Large intestine (tissue), 3 donors: ENCODE data around the gene ZFYVE27. TPM values are rescaled to one million over a fixed set of nuclear protein-coding genes. Genes with fewer than 3 reads are reported as not detected.

Experiments used
- DNase-seq, 2 donors: peaks; one replicate each; pipeline versions ENCODE4 v3.0.0 to v3.0.0-alpha.2; 2013
- H3K27ac ChIP-seq: one replicate; pipeline ENCODE4 v1.5.1; 2013; ENCODE audit warnings: low read length
- H3K27me3 ChIP-seq: 2 replicates; pipeline ENCODE4 v1.6.1; 2013; ENCODE audit warnings: low read length; ENCODE audit not compliant: control insufficient read depth, insufficient read depth
- H3K36me3 ChIP-seq: 2 replicates; pipeline ENCODE4 v1.6.1; 2013; ENCODE audit warnings: low read length; ENCODE audit not compliant: control insufficient read depth, insufficient read depth
- H3K4me1 ChIP-seq: one replicate; pipeline ENCODE4 v1.6.1; 2013; ENCODE audit warnings: low read length; ENCODE audit not compliant: control insufficient read depth, insufficient read depth
- H3K4me3 ChIP-seq: one replicate; pipeline ENCODE4 v1.5.1; 2013; ENCODE audit warnings: low read length
- H3K9me3 ChIP-seq: one replicate; pipeline ENCODE4 v1.6.1; 2013; ENCODE audit warnings: mild to moderate bottlenecking, low read depth, low read length, moderate library complexity; ENCODE audit not compliant: control insufficient read depth
- WGBS: methylation state at CpG from one replicate; pipeline ENCODE4 v1.1.5; 2013; ENCODE audit warnings: low lambda C conversion rate; ENCODE audit not compliant: insufficient coverage; 5-methylcytosine and 5-hydroxymethylcytosine counted together
- polyA plus RNA-seq: library from polyadenylated mRNA; unstranded; fragments of 120-200 nt; gene quantifications from one replicate; pipeline ENCODE4 v1.2.1, GENCODE V29; 2013

Gene ZFYVE27
- polyA plus RNA-seq, 1 donor: 51.2 TPM

DNA sequence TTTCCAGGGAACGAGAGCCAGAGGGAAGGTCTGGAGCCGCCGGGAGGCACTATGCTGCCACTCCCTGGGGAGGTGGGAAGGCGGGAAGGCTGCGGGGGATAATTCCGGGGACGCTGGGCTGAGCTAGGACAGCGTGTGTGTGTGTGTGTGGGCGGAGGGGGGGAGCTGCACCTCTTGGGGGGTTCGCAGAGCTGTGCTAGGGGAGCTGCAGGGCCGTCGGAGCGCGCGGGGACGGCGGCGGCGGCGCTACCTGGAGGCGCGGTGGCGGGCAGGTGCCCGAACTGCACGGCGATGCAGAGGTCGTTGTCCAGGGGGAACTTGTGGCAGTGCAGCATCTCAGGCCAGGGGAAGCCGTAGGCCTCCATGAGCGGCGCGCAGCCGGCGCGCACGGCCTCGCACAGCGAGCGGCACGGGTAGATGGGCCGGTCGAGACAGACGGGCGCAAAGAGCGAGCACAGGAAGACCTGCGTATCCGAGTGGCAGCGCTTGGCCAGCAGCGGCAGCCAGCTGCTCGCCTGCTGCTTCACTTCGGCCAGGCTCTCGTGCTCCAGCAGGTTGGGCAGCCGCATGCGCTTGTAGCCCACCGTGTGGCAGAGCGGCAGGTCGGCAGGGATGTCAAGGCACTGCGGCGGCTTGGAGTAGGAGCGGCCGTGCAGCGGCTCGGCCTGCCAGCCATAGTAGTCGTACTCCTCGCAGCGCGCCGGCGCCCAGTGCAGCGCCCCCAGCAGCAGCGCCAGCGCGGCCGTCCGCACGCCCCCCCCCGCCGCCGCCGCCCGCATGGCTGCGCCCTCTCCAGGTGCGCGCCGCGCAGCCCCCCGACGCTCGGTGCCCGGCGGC is 34.3 kb downstream of the ZFYVE27 start:
- H3K36me3 ChIP-seq: peaks cover 2% of the 10 kb centered on the region
- peaks cover 30% of the 10 kb centered on the region for H3K27me3 ChIP-seq
- H3K9me3 ChIP-seq: no peaks in the 10 kb centered on the region
- DNase-seq: peak in 1 of 2 donors; percentile 72
- H3K4me1 ChIP-seq: peaks cover 20% of the 10 kb centered on the region
- no peak overlapping the region for H3K27ac ChIP-seq
- no CpG with 5 or more reads among the region's 90 CpGs for WGBS
- peak overlapping the region; percentile 53 for H3K4me3 ChIP-seq

GRCh38 chr10:97771913-97772823 is 35.2 kb downstream of the ZFYVE27 start, which contains the start of gene SFRP5:
TSS of gene SFRP5 (minus strand) at chr10:97771999. CDS start at chr10:97771833, 166 bp downstream.
- Histone ChIP-seq H3K4me3 (peak within 1 kb of the TSS; percentile 53), H3K27ac (peak within 1 kb of the TSS; percentile 28), H3K4me1 (peaks cover 20% of the 10 kb centered on the region), H3K36me3 (peaks cover 1% of the 10 kb centered on the region), H3K9me3 (no peaks in the 10 kb centered on the region), H3K27me3 (peaks cover 30% of the 10 kb centered on the region)
- peak; percentile 57 to 80 for DNase-seq
- WGBS: 0% methylated on average over 8 of the region's 44 CpGs

DNA sequence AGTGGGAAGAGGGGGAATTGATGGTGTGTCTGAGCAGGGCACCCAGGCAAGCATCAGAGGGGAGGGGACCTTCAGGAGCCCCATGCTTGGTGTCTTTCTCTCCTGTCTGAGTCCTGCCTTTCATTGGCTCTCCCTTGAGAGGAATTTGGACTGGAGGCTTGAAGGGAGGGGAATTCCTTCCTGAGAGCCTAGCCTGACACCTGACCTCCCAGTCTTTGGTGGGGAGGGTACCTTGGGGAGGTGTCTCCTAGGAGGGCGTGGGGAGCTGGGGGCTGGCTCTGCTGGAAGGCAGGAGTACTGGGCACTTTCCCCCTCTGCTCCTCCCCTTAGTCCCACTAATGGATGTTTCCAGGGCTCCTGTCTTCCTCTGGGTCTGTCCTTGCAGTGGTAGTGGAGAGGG is 36.2 kb downstream of the ZFYVE27 start:
- H3K27me3 ChIP-seq: peaks cover 30% of the 10 kb centered on the region
- no peak overlapping the region for H3K4me3 ChIP-seq
- H3K36me3 ChIP-seq: no peaks in the 10 kb centered on the region
- peaks cover 25% of the 10 kb centered on the region for H3K4me1 ChIP-seq
- H3K9me3 ChIP-seq: no peaks in the 10 kb centered on the region
- no peak overlapping the region for H3K27ac ChIP-seq
- no peak for DNase-seq
- no CpG with 5 or more reads among the region's 1 CpG for WGBS

GRCh38 chr10:97774811-97775294 is 37.9 kb downstream of the ZFYVE27 start:
- Histone ChIP-seq H3K4me1 (peaks cover 25% of the 10 kb centered on the region), H3K4me3 (no peak overlapping the region), H3K9me3 (no peaks in the 10 kb centered on the region), H3K36me3 (no peaks in the 10 kb centered on the region), H3K27me3 (peaks cover 30% of the 10 kb centered on the region), H3K27ac (no peak overlapping the region)
- DNase-seq: no peak
- no CpG with 5 or more reads among the region's 10 CpGs for WGBS

DNA sequence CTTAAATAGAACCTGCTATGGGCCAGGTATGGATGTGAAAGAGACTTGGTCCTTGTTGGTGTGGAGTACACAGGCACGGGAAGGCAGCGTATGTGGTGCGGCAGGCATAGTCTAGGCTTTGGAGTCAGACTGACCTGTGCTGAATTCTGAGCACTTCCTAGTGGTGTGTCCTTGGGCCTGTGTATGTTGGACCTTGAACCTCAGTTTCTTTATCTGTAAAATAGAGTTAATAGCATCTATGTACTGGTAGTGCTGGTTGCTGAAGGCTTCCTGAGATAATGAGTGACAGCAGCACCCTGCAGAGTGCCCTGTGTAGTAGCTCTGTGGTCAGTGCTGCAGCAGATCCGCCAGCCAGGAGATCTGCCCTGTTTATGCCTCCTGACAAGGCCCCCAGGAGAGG is 40.2 kb downstream of the ZFYVE27 start:
- H3K27ac ChIP-seq: no peak overlapping the region
- H3K9me3 ChIP-seq: no peaks in the 10 kb centered on the region
- peak; percentile 38 to 58 for DNase-seq
- no peak overlapping the region for H3K4me3 ChIP-seq
- peaks cover 14% of the 10 kb centered on the region for H3K27me3 ChIP-seq
- H3K4me1 ChIP-seq: peaks cover 24% of the 10 kb centered on the region
- no peaks in the 10 kb centered on the region for H3K36me3 ChIP-seq
- WGBS: no CpG with 5 or more reads among the region's 4 CpGs

DNA sequence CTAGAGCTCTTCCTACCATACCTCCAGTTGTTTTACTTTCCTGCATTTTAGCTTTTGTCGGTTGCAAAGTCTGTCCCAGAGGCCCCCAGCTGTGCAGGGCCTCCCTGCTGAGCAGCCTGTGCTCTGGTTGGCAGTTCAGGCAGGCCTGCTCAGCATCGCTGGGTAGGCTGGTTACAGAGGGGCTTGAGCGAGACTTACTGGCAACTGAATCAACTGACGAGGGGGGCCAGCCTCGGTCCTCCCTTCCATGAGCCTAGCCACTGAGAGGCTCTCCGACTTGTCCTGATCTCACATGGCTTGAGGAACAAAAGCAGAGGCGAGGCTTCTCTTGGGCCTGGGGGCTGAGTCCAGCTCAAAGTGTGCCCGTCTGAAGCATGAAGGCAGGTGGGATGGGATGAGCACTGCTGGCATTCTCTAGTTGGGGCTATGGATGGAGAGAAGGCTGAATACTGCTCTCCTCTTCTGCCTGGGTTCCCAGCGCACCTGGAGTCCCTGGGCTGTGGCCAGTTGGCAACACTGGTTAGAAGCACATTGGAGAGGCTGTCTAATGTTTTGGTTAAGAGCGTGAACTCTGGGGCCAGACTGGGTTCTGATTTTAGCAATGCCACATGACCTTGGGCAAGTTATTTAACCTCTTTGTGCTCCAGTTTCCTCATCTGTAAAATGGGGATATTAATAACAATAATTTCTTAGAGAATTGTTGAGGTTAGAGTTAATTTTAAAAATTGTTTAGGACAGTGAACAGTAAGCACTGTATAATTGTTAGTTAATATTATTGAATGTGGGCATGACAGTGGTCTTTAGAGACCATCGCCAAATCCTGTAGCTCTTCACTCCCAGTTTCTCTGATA is 41.7 kb downstream of the ZFYVE27 start:
- Histone ChIP-seq H3K27me3 (no peaks in the 10 kb centered on the region), H3K27ac (no peak overlapping the region), H3K4me3 (no peak overlapping the region), H3K9me3 (no peaks in the 10 kb centered on the region), H3K4me1 (peaks cover 12% of the 10 kb centered on the region), H3K36me3 (no peaks in the 10 kb centered on the region)
- WGBS: 100% methylated on average over 1 of the region's 11 CpGs
- no peak for DNase-seq

DNA sequence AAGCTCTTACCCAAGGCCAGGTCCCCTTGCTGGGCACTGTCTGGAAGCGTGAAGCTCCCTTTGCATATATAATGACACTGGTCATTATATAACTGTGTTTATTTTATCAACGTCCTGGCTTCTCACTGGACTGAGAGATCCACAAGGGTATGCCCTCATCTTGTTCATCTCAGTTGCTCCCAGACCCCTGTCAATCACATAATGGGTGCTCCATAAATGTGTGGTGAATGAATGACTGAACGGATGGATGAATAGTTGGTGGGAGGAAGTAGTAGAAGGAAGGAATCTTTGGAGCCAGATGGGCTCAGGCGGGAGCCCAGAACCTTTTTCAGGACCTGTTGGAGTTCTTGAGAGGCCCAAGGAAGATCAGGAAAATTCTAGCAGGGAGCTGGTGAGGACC is 42.6 kb downstream of the ZFYVE27 start:
- no peak overlapping the region for H3K4me3 ChIP-seq
- WGBS: no CpG with 5 or more reads among the region's 4 CpGs
- no peaks in the 10 kb centered on the region for H3K27me3 ChIP-seq
- no peak overlapping the region for H3K27ac ChIP-seq
- no peaks in the 10 kb centered on the region for H3K9me3 ChIP-seq
- DNase-seq: no peak
- peaks cover 12% of the 10 kb centered on the region for H3K4me1 ChIP-seq
- no peaks in the 10 kb centered on the region for H3K36me3 ChIP-seq

DNA sequence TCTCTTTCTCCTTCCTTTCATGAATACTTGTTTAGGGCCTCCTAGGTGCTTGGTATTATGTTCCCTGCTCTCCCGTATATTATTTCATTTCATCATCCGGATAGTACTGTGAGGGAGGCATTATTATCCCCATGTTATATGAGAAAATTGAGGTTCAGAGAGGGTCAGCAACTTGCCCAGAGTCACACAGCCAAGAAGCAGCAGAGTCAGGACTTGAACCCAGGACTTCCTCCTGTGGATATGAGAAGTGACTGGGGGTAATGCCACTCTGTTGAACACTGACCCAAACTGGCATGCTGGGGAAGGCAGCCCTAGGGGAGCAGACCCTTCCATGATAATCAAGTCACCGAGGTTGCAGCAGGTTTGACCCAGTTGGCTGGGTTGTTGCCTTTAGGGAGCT is 43.0 kb downstream of the ZFYVE27 start:
- Histone ChIP-seq H3K4me1 (peaks cover 12% of the 10 kb centered on the region), H3K4me3 (no peak overlapping the region), H3K9me3 (no peaks in the 10 kb centered on the region), H3K36me3 (no peaks in the 10 kb centered on the region), H3K27me3 (no peaks in the 10 kb centered on the region), H3K27ac (no peak overlapping the region)
- no CpG with 5 or more reads among the region's 3 CpGs for WGBS
- DNase-seq: no peak

GRCh38 chr10:97780841-97781617 is 44.1 kb downstream of the ZFYVE27 start:
- no peak for DNase-seq
- Histone ChIP-seq H3K36me3 (no peaks in the 10 kb centered on the region), H3K4me3 (no peak overlapping the region), H3K27me3 (no peaks in the 10 kb centered on the region), H3K4me1 (peaks cover 16% of the 10 kb centered on the region), H3K9me3 (no peaks in the 10 kb centered on the region), H3K27ac (no peak overlapping the region)
- no CpG with 5 or more reads among the region's 7 CpGs for WGBS
